HepG2 (cell line): ENCODE data around the gene ANAPC5. TPM values are rescaled to one million over a fixed set of nuclear protein-coding genes. Genes with fewer than 3 reads are reported as not detected.

Experiments
- ATRX ChIP-seq: sonication (generic); formaldehyde crosslinking; IDR thresholded peaks from 2 replicates; pipeline ENCODE4 v1.4.0; 2020; ENCODE audit warnings: missing genetic modification reagents, borderline replicate concordance
- ETV5 ChIP-seq: IDR thresholded peaks from 2 replicates; pipeline ENCODE4 v1.6.1; 2018; ENCODE audit warnings: missing biosample characterization, missing genetic modification reagents, inconsistent platforms, borderline replicate concordance
- FIP1L1 ChIP-seq: fragments of 200-400 bp; formaldehyde crosslinking; IDR thresholded peaks from 2 replicates; pipeline ENCODE4 v1.6.1; 2018; ENCODE audit warnings: low read depth, mild to moderate bottlenecking, low read length, moderate library complexity, borderline replicate concordance; ENCODE audit not compliant: insufficient read depth
- FUBP1 ChIP-seq: sonication (generic); formaldehyde crosslinking; IDR thresholded peaks from 2 replicates; pipeline ENCODE4 v1.5.1; 2020; ENCODE audit warnings: missing genetic modification reagents, mild to moderate bottlenecking, borderline replicate concordance
- GFI1 ChIP-seq: sonication (generic); formaldehyde crosslinking; IDR thresholded peaks from 2 replicates; pipeline ENCODE4 v1.5.0; 2020; ENCODE audit warnings: missing genetic modification reagents, mild to moderate bottlenecking, borderline replicate concordance
- GTF3A ChIP-seq: sonication (generic); formaldehyde crosslinking; conservative IDR thresholded peaks from 2 replicates; pipeline ENCODE4 v1.4.0; 2020; ENCODE audit warnings: mild to moderate bottlenecking, missing genetic modification reagents
- HES4 ChIP-seq: sonication (generic); formaldehyde crosslinking; IDR thresholded peaks from 2 replicates; pipeline ENCODE4 v1.9.0; 2021; ENCODE audit warnings: mild to moderate bottlenecking, missing genetic modification reagents, borderline replicate concordance
- HNRNPK ChIP-seq: fragments of 200-400 bp; formaldehyde crosslinking; IDR thresholded peaks from 2 replicates; pipeline ENCODE4 v1.6.1; 2018; ENCODE audit warnings: low read length, low read depth, moderate library complexity, mild to moderate bottlenecking; ENCODE audit not compliant: poor library complexity, severe bottlenecking
- JDP2 ChIP-seq: sonication (generic); formaldehyde crosslinking; IDR thresholded peaks from 2 replicates; pipeline ENCODE4 v1.8.1; 2022; ENCODE audit warnings: missing genetic modification reagents, borderline replicate concordance
- MEF2D ChIP-seq: sonication (generic); formaldehyde crosslinking; IDR thresholded peaks from 2 replicates; pipeline ENCODE4 v1.5.1; 2020; ENCODE audit warnings: mild to moderate bottlenecking, missing genetic modification reagents
- PHF20 ChIP-seq: sonication (generic); formaldehyde crosslinking; IDR thresholded peaks from 2 replicates; pipeline ENCODE4 v1.5.0; 2020; ENCODE audit warnings: mild to moderate bottlenecking, missing genetic modification reagents
- RFXAP ChIP-seq: sonication (generic); formaldehyde crosslinking; IDR thresholded peaks from 2 replicates; pipeline ENCODE4 v1.4.0; 2020; ENCODE audit warnings: missing genetic modification reagents, borderline replicate concordance
- TP53 ChIP-seq: sonication (generic); formaldehyde crosslinking; conservative IDR thresholded peaks from 2 replicates; pipeline ENCODE4 v1.4.0; 2020; ENCODE audit warnings: missing genetic modification reagents
- ZEB1 ChIP-seq: IDR thresholded peaks from 2 replicates; pipeline ENCODE4 v1.6.1; 2012; ENCODE audit warnings: mild to moderate bottlenecking, low read depth, inconsistent platforms; ENCODE audit not compliant: insufficient replicate concordance
- ZNF207 ChIP-seq: fragments of 450-650 bp; IDR thresholded peaks from 2 replicates; pipeline ENCODE4 v1.6.1; 2016; ENCODE audit warnings: antibody characterized with exemption, borderline replicate concordance
- ZNF234 ChIP-seq: sonication (generic); formaldehyde crosslinking; conservative IDR thresholded peaks from 2 replicates; pipeline ENCODE4 v1.5.1; 2020; ENCODE audit warnings: mild to moderate bottlenecking, missing genetic modification reagents
- ZNF331 ChIP-seq: sonication (generic); formaldehyde crosslinking; IDR thresholded peaks from 2 replicates; pipeline ENCODE4 v1.4.0; 2020; ENCODE audit warnings: missing genetic modification reagents
- ZNF484 ChIP-seq: sonication (generic); formaldehyde crosslinking; IDR thresholded peaks from 2 replicates; pipeline ENCODE4 v1.5.1; 2020; ENCODE audit warnings: mild to moderate bottlenecking, low read depth, missing genetic modification reagents, borderline replicate concordance
- ZSCAN29 ChIP-seq: sonication (generic); formaldehyde crosslinking; conservative IDR thresholded peaks from 2 replicates; pipeline ENCODE4 v1.4.0; 2020; ENCODE audit warnings: mild to moderate bottlenecking, missing genetic modification reagents
- polyA plus RNA-seq, 8 experiments: library from polyadenylated mRNA; depleted of rRNA in 3 of 8; stranded (reverse) in 7 of 8; unstranded in 1 of 8; fragments of >200 nt; fragmentation: Illumina TruSeq in 4 of 8; extraction: Trizol in 4 of 8; gene quantifications; 2 replicates each; pipeline versions ENCODE4 v1.2.1 to v1.2.3, GENCODE V29; 2011 to 2016; ENCODE audit warnings: low read depth in 4 of 8, missing spikeins in 1 of 8, mixed read lengths in 1 of 8; ENCODE audit not compliant: insufficient read depth in 1 of 8
- total RNA-seq, 5 experiments: library from RNA; depleted of rRNA; stranded (reverse); fragments of >200 nt; fragmentation: Illumina TruSeq; extraction: Trizol; gene quantifications; 2 replicates each; pipeline ENCODE4 v1.2.3, GENCODE V29; 2016; ENCODE audit warnings: low read depth in 1 of 5
- TF ChIP-seq, protein P1 (sequence below): sonication (generic); formaldehyde crosslinking; IDR thresholded peaks from 2 replicates; pipeline ENCODE4 v1.4.0; 2020; ENCODE audit warnings: low read depth, mild to moderate bottlenecking, missing genetic modification reagents
- TF ChIP-seq, protein P2 (sequence below): sonication (generic); formaldehyde crosslinking; conservative IDR thresholded peaks from 2 replicates; pipeline ENCODE4 v1.8.0; 2022; ENCODE audit warnings: low read depth, missing genetic modification reagents
- TF ChIP-seq, protein P3 (sequence below): sonication (generic); formaldehyde crosslinking; IDR thresholded peaks from 2 replicates; pipeline ENCODE4 v1.8.1; 2022; ENCODE audit warnings: low read depth, mild to moderate bottlenecking, missing genetic modification reagents

ANAPC5 gene
- total and polyA plus RNA-seq, 2 of the 13 experiments (the other 11 are each of a cell fraction or from before 2014, with no cell fraction given) = 146 to 161 TPM

DNA sequence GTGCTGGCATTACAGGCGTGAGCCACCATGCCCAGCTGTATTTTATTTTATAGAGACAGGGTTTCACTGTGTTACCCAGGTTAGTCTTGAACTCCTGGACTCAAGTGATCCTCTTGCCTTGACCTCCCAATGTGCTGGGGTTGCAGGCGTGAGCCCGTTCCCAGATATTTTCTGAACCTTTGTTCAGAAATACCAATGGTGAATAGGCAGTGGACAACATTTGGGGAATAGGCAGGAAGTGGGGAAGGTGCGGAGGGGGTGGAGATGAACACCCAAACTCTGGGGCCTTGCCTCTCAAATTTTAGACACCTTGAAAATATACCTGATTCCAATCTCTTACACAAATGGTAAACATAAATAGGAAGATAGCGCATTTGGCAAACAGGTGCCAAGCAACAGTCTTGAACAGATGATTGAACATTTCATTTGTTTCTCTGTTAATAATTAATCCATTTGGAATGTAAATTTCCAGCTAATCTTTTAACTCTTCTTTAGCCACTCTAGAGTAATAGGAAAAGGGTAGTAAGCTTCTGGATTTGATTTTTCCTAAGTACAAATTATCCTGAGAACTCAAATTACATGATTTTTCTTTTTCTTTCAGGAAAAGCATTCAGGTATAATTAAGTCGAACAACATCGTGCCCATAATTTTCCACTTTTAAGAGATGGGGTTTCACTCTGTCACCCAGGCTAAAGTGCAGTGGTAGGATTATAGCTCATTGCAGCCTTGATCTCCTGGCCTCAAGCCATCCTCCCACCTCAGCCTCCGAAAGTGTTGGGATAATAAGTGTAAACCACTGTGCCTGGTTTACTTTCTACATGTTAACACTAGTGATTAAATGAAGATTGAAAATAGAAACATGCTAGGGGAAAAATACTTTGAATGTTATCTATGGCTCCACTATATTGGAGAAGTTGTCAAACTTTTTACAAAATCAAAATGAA lies 24.8 kb upstream of the ANAPC5 start (continued):
- TF ChIP-seq, protein P1, sequence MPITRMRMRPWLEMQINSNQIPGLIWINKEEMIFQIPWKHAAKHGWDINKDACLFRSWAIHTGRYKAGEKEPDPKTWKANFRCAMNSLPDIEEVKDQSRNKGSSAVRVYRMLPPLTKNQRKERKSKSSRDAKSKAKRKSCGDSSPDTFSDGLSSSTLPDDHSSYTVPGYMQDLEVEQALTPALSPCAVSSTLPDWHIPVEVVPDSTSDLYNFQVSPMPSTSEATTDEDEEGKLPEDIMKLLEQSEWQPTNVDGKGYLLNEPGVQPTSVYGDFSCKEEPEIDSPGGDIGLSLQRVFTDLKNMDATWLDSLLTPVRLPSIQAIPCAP = no peak
- TF ChIP-seq JDP2 (CRISPR knock-in tag) = no peak
- TF ChIP-seq ZEB1 = no peak
- no peak for TF ChIP-seq PHF20 (CRISPR knock-in tag)
- TF ChIP-seq ZNF234 (CRISPR knock-in tag) = no peak
- TF ChIP-seq MEF2D (CRISPR knock-in tag) = no peak
- TF ChIP-seq, protein P2, sequence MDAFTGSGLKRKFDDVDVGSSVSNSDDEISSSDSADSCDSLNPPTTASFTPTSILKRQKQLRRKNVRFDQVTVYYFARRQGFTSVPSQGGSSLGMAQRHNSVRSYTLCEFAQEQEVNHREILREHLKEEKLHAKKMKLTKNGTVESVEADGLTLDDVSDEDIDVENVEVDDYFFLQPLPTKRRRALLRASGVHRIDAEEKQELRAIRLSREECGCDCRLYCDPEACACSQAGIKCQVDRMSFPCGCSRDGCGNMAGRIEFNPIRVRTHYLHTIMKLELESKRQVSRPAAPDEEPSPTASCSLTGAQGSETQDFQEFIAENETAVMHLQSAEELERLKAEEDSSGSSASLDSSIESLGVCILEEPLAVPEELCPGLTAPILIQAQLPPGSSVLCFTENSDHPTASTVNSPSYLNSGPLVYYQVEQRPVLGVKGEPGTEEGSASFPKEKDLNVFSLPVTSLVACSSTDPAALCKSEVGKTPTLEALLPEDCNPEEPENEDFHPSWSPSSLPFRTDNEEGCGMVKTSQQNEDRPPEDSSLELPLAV (CRISPR knock-in tag) = no peak
- no peak for TF ChIP-seq ZNF207
- no peak for TF ChIP-seq ETV5 (CRISPR knock-in tag)
- no peak for TF ChIP-seq FIP1L1
- no peak for TF ChIP-seq GTF3A (CRISPR knock-in tag)
- TF ChIP-seq HES4 = no peak
- 0 out of 2 replicates have a peak, but pooled peaks have one; percentile 16 for TF ChIP-seq ZNF331
- TF ChIP-seq RFXAP (CRISPR knock-in tag) = no peak
- TF ChIP-seq ZNF484 (CRISPR knock-in tag) = no peak
- TF ChIP-seq ATRX = no peak
- TF ChIP-seq GFI1 (CRISPR knock-in tag) = no peak
- TF ChIP-seq ZSCAN29 = no peak
- no peak for TF ChIP-seq FUBP1 (CRISPR knock-in tag)
- TF ChIP-seq HNRNPK = no peak
- TF ChIP-seq, protein P3, sequence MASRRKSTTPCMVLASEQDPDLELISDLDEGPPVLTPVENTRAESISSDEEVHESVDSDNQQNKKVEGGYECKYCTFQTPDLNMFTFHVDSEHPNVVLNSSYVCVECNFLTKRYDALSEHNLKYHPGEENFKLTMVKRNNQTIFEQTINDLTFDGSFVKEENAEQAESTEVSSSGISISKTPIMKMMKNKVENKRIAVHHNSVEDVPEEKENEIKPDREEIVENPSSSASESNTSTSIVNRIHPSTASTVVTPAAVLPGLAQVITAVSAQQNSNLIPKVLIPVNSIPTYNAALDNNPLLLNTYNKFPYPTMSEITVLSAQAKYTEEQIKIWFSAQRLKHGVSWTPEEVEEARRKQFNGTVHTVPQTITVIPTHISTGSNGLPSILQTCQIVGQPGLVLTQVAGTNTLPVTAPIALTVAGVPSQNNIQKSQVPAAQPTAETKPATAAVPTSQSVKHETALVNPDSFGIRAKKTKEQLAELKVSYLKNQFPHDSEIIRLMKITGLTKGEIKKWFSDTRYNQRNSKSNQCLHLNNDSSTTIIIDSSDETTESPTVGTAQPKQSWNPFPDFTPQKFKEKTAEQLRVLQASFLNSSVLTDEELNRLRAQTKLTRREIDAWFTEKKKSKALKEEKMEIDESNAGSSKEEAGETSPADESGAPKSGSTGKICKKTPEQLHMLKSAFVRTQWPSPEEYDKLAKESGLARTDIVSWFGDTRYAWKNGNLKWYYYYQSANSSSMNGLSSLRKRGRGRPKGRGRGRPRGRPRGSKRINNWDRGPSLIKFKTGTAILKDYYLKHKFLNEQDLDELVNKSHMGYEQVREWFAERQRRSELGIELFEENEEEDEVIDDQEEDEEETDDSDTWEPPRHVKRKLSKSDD (CRISPR knock-in tag) = no peak
- no peak for TF ChIP-seq TP53 (CRISPR knock-in tag)
